Fibroblast of skin of right quadriceps (primary cell): ENCODE results near the gene STX18.
A peak's percentile ranks its signal among the peaks of the same experiment; 100 is the strongest.
"Not testable (repeated sequence)": the region's sequence is repeated elsewhere in the genome, so short reads cannot be mapped to it uniquely, and the experiment has no call there.

Source experiments
- DNase-seq: peaks from one replicate; pipeline ENCODE4 v3.0.0-alpha.2; 2013

The STX18 gene

DNA sequence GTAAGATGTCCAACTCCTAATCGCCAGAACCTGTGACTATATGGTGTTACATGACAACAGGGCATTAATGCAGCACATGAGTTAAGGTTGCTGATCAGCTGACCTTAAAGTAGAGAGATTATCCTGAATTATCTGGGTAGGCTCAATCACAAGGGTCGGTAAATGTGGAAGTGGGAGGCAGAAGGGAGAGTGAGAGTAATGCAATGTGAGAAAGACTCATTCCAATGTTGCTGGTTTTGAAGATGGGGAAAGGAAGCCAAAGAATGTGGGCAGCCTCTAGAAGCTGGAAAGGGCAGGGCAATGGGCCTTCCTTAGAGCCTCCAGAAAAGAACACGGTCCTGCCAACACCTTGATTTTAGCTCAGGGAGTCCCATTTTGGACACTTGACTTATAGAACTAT is 67.4 kb downstream of the STX18 start:
- DNase-seq = no peak

DNA sequence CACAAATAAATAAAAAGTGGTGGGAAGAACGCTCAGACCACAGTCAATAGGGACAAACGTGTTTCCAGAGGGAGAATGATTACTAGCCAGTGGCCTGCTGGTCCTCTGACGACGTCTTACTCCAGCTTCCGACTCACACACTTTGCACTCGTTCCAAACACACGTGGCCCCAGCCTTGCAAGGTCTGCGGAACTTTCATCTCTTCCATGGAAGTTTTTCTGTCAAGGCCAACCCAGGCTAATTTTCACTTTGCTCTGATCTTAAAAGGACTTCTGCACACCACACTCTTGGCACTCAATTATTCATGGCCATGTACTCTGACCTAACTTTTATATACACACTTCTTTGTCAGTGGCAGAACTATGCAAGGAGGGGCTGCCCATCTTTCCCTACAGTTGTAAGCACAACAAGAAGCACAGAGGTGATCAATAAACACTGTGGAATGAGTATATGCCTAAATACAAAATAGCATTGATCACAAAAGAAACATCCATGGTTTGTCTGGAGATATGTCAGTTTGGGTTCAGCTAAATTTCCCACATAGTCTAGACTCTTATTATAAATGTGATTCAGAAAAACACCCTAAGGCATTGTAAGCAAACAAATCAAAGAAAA is 69.4 kb downstream of the STX18 start:
- no peak for DNase-seq

DNA sequence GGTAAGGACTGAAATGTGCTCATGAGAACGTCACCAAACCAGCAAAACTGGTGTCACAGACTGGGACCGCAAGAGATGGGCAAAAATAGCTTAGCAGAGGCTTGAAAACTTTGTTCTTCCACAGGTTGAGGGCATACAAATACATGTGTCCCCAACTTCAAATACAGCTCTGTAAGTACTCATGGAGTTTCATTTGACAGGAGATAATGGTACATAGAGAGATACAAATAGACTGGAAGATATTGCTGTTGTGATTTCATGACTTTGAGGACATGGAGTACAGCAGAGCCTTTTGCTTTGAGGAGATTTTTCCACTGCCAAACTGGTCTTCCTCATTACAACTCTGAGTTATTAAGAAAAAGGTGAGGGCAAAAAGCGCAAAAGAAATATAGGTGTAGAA is 70.7 kb downstream of the STX18 start:
- no peak for DNase-seq

DNA sequence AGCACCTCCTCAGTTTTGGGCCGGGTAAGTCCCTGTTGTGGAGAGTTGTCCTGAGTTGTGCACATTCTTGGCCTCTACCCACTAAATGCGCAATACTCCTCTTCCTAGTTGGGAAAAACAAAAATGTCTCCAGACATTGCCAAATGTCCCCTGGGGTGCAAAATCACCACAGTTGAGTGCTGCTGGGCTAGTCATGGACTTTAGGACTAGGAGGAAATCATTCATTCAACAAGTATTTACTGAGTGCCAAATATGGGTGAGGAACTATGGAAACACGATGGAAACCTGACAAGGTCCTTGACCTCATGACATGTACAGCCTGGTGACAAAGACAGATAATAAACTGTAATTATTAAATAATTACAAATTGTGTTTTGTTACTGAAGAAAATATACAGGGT is 71.6 kb downstream of the STX18 start:
- no peak for DNase-seq

DNA sequence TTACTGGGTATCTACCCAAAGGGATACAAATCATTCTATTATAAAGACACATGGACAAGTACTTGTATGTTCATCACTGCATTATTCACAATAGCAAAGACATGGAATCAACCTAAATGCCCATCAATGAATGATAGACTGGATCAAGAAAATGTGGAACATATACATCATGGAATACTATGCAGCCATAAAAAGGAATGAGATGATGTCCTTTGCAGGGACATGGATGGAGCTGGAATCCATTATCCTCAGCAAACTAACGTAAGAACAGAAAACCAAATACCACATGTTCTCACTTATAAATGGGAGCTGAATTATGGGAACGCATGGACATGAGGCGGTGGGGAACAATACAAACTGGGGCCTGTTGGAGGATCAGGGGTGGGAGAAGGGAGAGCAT is 76.6 kb downstream of the STX18 start:
- DNase-seq = not testable (repeated sequence)

DNA sequence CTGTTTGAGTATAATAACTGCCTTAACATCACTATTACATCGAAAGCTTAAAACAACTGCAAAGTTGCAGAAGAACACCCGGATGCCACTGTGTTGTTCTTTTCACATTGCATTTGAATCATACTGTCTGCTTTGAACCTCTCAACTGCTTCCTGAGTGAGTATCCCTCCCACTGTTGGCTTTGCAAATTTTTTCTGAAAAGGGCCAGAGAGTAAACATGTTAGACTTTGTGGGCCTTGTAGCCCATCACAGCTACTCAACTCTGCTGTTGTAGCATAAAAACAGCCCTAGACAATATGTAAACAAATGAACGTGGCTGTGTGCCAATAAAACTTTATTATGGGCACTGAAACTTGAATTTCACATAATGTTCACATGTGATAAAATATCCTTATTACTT is 78.9 kb downstream of the STX18 start:
- no peak for DNase-seq

DNA sequence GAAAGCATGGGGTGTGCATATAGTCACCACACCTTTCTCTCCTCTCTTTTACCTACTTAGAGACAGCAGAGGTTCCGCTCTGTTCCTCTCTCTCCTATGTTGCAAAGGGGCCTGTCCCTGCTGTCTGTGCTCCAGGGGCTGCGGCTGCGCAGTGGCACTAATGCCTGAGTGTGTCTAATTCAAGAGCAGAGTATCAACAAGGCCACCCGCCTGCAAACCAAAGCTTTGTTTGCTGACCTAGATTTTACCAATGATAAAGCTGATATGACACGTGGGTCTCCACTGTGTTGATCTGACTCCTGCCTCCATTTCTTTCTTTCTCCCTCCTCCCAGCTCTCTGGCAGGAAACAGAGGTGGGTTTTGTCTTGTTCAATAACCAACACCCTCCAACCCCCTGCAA is 80.0 kb downstream of the STX18 start:
- no peak for DNase-seq

DNA sequence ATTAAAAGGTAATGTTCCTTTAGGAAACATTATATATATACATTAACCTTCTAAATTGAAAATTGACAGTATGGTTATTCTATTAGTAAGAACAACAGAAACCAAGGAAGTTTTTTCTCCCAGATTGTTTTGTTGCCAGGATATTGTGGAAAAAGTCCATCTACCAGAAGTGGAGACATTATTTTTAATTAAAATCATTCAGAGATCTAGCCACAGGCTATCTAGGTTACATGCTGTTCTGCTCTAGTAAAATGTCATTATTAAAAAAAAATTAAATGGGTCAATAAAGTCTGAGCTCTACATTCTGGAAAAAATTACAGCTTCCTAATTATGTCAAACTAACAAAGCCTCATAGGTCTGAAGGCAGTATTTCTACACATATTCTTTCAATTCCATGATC is 80.7 kb downstream of the STX18 start:
- DNase-seq = no peak

DNA sequence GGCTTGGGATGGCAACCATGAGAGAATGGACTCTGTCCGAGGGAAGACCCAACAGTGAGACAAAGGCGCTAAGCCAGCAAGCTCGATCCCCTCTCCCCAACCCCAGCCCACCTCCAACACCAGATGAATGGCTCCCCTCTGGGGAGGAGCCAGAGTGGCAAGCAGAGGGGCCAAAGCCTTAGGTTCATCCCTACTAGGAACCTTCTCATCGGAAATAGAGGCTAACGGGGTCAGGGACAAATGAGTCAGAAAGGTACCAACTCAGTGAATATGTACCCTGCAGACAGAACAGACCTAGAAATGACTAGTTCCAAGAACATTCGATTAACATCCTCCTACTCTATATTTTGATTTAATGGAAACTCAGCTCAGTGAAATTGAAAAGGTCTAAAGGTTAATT is 81.1 kb downstream of the STX18 start:
- DNase-seq = no peak

DNA sequence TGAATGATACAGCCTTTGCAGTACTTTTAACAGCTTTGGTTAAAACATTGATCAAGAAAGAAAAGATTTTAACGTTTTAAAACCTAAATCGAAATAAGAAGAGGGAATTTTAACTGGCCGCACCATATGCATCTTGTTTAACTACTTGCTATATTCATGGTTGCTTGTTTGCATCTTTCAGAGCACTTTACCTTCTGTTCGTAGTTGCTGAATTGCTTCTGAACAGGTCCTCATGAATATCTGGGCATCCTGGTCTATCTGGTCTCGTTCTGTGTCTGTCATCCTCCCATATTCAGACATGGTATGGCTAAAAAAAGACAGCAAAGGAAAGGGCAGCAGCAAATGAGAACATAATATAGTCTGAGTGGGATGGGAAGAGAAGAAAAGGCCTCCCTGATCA is 82.7 kb downstream of the STX18 start:
- no peak for DNase-seq

DNA sequence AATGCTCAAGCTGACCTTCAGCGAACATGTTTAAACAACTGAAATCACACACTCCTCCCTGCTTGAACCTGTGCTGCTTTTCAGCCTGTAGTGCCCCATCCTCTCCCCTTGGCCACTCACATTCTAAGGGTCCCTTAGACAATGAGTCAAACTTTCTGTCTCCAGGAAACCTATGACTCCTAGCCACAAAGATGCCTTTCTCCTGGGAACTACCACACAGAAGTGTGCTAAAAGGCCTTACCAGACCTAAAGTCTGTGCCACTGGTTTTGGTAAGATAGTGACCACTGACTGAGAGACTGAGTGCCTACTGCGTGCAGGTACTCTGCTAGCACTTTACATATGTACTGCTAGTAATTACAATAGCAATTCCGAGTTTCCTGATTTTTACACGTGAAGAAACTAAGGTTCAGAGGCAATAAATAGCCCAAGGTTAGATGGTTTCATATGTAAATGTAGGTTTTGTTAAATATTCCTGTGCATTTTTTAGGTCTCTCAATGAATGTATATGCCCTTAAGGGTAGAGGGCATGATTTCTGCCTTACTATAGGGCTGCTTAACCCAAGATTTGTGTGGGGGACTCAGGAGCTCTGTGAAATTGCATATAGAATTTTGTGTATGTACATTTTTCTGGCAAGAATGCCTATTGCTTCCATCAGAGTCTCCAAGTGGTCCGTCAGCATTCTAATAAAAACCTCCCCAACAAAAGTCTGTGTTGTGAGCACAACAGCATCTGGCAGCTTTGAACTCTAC is 83.9 kb downstream of the STX18 start:
- peak; percentile 70 for DNase-seq

DNA sequence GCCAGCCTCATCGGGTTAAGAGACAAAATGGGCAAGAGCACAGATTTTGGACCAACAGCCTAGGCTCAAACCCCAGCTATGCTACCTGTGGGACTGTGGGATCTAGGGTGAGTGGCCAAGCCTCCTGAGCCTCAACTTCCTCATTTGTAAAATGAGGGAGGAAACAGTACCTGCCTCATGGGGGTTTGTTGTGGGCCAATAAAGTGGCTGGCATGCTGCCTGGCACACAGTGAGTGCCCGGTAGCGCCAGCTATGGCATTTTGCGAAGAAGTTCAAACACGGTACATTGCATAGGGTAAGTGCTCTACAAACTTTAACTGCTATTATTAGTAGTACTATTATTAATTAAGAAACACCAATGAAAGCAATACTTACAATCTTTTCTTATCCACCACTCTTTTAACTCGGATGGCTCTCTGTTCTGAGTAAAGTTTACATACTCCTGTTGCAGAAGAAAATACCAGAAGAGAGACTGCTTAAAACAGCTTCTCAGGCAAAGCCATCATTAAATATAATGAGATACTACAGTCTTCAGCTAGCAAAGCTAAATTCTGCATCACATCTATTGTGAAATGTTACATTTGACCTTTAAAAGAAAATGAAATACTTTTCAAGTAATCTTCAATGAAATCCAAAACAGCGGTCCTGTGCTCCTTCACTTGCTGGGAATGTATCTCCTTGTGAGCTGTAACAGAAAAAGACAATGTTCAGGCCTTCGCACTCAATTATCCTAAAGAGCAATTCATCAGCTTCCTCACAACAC is 84.9 kb downstream of the STX18 start:
- no peak for DNase-seq

DNA sequence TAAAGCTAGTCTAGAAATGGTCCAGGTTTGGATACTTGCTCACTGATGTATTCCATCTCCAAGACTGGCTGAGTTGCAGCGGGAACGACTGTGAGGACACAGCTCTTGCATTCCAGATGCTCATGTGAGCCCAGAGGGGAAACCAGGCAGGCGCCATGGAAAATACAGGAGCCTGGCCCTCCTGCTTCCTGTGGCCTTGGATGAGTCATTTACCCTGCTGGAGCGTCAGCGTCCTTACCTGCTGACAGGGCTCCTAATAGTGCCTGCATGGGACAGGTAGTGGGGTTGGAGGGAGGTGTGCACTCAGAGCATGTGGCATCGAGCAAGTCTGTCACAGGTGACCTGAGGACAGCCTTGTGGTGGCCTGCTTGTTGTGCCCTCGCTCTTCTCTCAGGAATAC is 85.5 kb downstream of the STX18 start:
- DNase-seq = peak; percentile 40

DNA sequence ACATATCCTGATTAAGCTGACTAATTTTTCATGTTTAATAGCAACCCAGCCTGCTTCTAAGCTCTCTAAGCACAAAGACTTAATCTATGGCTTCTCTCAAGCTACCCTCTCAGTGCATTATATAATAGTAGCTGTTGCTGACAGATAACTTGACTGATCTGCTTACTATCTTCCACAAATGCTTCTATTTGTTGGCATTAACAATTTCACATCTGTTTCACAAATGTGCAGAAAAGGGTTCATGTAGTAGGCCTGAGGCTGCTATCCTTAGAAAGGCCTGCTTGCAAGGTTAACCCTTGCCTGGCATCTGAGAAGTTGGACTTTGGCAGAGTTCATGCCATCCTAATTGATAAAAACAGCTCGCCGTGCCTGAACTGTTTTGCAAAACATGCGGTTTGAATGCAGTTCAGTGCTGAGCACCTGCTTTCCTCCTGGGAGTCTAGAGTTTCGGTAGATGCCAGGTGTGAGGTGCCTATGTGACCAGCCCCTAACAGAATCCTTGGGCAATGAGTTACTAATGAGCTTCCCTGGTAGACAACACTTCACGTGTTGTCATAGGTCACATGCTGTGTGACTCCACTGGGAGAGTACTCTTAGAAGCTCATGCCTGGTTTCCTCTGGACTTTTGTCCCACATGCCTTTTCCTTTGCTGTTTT is 86.5 kb downstream of the STX18 start:
- DNase-seq = no peak

DNA sequence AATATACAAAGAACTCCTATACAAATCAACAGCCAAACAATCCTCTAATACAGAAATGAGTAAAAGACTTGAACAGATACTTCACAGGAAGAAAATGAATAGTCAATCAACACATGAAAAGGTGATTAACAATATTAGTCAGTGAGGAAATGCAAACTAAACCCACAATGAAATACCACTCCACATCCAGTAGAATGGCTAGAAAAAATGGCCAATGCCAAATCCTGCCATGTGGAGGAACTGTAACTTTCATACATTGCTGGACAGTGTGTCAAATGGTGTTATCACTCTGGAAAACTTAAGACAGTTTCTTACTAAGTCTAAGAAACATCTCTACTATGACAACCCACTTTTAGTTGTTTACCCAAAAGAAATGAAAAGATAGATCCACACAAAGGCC is 95.4 kb downstream of the STX18 start:
- DNase-seq = no peak

DNA sequence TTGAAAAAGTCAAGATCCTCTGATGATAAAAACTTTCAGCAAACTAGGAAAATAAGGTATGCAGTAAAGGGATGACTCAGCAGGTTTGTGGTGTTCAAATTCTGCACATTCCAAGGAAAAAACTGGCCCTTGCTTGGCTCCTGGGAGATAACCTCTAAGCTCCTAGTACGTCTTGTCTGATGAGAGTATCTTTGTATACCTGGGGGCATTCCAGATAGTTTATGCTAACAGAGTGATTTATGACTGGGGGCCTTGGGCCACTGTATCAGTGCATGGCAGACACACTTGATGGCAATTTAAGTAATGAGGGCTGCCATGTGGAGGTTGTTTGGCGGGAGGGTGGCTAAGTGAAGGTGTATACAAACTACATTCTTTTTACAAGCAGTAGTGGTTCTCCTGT is 98.0 kb downstream of the STX18 start:
- peak; percentile 78 for DNase-seq

DNA sequence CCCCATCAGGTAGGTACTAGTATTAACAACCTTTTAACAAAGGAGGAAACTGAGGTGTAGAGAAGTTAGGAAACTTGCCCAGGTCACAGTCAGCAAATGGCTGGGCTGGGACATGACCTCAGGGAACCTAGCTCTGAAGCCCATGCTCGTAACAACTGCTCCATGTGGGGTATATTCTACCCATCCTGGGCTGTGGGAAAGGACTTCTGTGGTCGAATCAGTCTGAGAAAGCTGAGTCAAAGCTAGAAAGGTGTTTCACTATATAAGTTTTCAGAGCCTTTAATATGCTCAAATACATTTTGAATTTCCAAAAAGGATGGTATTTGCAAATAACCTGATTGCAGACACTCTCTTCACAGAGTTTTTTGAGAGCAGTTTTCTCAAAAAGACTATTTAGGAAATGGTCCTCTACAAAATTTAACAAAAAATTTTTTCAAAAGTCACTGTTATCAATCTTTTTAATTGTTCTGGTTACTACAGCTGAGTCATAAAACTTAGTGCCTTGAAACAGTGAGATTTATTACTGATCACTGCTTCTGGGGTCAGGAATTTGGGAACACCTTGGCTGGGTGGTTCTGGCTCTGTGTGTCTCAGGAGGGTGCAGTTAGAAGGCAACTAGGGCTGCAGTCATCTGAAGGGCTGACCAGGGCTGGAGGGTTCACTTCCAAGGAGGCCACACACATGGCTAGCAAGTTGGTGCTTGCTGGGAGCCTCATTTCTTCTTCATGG is 101.4 kb downstream of the STX18 start:
- no peak for DNase-seq

DNA sequence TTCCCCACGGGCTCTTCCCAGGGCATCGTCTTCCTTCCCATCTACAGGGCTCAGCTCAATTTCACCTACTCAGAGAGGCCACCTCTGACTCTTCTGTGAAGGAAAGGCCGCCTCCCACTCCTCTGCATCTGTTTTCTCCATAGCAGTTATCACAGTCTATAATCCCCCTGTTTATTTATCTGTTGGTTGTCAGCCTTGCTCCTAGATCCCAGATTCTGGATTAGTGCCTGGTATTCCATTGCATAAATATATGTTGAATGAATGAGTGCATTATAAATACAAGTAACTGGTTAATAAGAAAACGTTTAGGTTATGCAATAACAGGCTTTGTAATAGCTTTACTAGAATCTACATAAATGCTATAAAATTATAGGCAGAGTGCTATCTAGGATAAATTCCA is 102.1 kb downstream of the STX18 start:
- DNase-seq = peak; percentile 18

DNA sequence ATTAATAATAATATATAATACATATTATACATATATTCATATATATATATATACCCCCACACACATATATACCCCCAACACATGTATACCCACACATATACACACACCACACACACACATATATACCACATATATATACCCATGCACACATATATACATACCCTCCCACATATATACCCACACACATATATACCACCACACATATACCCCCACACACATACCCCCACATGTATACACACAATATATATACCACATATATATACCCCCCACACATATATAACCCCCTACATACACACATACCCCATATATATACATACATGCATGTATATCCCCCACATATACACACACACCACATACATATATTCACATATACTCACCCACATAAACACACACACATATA is 103.0 kb downstream of the STX18 start:
- DNase-seq = no peak

DNA sequence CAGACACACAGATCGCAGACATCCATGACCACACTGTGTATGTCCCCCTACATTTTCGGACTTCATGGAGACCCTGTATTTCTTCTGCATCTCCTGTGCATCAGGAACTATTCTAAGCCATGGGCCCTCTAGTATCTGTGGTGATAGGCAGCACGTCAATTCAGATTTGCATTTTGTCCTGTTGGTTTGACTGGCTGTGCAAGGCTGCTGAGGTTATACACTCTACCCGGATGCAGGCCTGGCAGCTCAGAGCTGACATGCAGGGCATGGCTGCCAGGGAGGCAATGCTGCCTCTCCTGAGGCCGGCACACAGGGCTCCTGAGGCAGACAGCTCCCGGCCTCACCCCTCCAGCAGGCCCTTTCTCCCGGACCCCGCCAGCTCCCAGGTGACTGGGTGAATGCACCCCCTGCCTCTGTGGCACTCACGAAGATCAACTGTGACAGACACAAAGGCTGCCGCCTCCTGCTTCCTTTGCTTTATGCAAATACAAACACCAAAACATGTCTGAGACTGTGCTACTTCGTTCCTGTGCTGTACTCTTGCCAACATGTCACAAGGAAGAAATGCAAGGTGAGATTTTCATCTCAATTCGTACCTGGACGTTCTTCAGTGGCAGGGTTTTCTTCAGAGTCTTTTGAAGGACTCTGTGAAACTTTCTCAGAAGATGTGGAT is 103.9 kb downstream of the STX18 start:
- no peak for DNase-seq

DNA sequence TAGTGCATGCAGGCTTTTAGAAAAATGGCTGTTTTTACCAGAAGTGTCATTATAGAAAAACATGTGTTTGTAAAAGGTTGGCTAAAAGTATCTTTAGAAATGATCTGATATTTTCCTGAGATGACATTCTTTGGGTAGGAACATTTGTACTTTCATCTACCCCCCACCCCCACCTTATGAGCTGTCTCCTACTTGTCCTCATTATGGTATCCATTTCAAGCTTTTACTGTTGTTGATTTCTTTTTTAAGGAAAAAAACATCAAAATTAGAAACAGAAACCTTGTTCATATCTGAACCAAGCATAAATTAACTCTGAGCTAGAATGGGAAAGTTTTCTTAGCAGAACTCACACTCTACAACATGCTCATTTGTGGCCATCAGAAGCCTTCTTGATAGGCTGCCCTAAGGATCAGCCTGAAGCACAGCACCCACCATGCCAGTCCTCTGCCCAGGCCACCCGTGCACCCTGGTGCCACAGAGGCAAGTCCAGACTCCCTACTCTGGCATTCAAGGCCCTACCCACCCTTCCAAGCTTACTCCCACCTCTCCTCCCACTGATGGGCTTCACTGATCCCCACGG is 105.5 kb downstream of the STX18 start:
- DNase-seq = no peak

DNA sequence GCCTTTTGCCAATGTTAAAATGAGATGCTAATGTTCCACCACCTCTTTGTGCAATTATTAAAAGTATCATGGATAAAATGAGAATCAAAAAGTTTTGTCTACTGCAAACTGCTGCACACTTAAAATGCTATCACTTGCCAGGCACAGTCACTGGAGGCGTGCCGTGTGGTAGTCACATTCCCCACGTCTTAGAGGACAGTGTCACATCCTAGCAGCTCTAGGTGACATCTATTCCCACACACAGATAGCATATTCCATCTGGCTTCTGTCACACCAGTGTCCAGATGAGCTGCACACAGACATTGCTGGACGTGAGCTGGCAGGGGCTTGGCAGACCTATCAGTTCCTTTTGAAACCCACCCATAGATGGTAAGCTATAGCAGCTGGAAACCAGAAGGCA is 107.9 kb downstream of the STX18 start:
- DNase-seq = no peak
